Natural killer cell (primary cell): ENCODE results near the gene THOP1. TPM values are rescaled to one million over a fixed set of nuclear protein-coding genes. Genes with fewer than 3 reads are reported as not detected.
A peak's percentile ranks its signal among the peaks of the same experiment; 100 is the strongest.

ENCODE experiments used
- ATAC-seq, 3 donors: fragments of 150-1000 bp in 2 of 3; fragments of 200-7000 bp in 1 of 3; cut with Tn5 transposase; 1 replicate in 1 of 3; 2 replicates in 2 of 3; pipeline ENCODE4 v1.10.0; 2021; ENCODE audit warnings: mild to moderate bottlenecking in 2 of 3, moderate library complexity in 2 of 3
- DNase-seq, 2 donors: peaks; one replicate each; pipeline versions ENCODE4 v3.0.0 to v3.0.0-alpha.2; 2013 to 2021; ENCODE audit warnings: mixed read lengths in 1 of 2
- H3K27ac ChIP-seq: one replicate; pipeline ENCODE4 v1.5.1; 2013; ENCODE audit warnings: mild to moderate bottlenecking, low read length
- H3K27me3 ChIP-seq: one replicate; pipeline ENCODE4 v1.6.1; 2013; ENCODE audit warnings: low read length; ENCODE audit not compliant: control insufficient read depth, insufficient read depth
- H3K36me3 ChIP-seq: one replicate; pipeline ENCODE4 v1.6.1; 2013; ENCODE audit warnings: low read length; ENCODE audit not compliant: control insufficient read depth, insufficient read depth
- H3K4me1 ChIP-seq: one replicate; pipeline ENCODE4 v1.6.1; 2013; ENCODE audit warnings: low read length; ENCODE audit not compliant: control insufficient read depth, insufficient read depth
- H3K4me3 ChIP-seq: one replicate; pipeline ENCODE4 v1.5.1; 2013; ENCODE audit warnings: low read length
- H3K9me3 ChIP-seq: one replicate; pipeline ENCODE4 v1.6.1; 2013; ENCODE audit warnings: low read length; ENCODE audit not compliant: control insufficient read depth, insufficient read depth
- H3K27ac Mint-ChIP-seq, 2 donors: one replicate each; pipeline ENCODE4 v1.8.0; 2022; ENCODE audit warnings: mild to moderate bottlenecking in 2 of 2, mixed read lengths in 2 of 2, moderate library complexity in 1 of 2
- H3K27me3 Mint-ChIP-seq, 2 donors: one replicate each; pipeline ENCODE4 v1.8.0; 2022; ENCODE audit warnings: low read depth in 2 of 2, mixed read lengths in 2 of 2
- H3K36me3 Mint-ChIP-seq: one replicate; pipeline ENCODE4 v1.8.0; 2022; ENCODE audit warnings: mixed read lengths
- H3K4me1 Mint-ChIP-seq, 2 donors: one replicate each; pipeline ENCODE4 v1.8.0; 2022; ENCODE audit warnings: mixed read lengths in 2 of 2
- H3K4me3 Mint-ChIP-seq: one replicate; pipeline ENCODE4 v1.8.0; 2022; ENCODE audit warnings: mild to moderate bottlenecking, moderate library complexity, mixed read lengths
- H3K9me3 Mint-ChIP-seq, 2 donors: one replicate each; pipeline ENCODE4 v1.8.0; 2022; ENCODE audit warnings: mixed read lengths in 2 of 2
- CTCF ChIP-seq: fragments of 200-600 bp; IDR thresholded peaks from one replicate; pipeline ENCODE4 v1.8.0; 2022; ENCODE audit warnings: antibody characterized with exemption
- WGBS: methylation state at CpG from one replicate; pipeline ENCODE4 v1.1.7; 2013; ENCODE audit warnings: missing lambda C conversion rate; ENCODE audit not compliant: insufficient coverage; 5-methylcytosine and 5-hydroxymethylcytosine counted together
- intact Hi-C: fragments of 100-400 bp; cut with micrococcal nuclease; formaldehyde crosslinking; loops from one replicate; pipeline ENCODE4 v1.14.2; 2022
- total RNA-seq, 4 donors: library from RNA; stranded (reverse); fragments of 120-200 nt in 1 of 4; gene quantifications; one replicate each; pipeline versions ENCODE4 v1.2.3 to v1.2.4, GENCODE V29; 2013 to 2022

The THOP1 gene
- total RNA-seq, 3 donors from 2014 or later (not counting 1 experiment from before 2014, with no cell fraction given), result 31.6 to 44.0 (median 33.4) TPM

- no peaks in the 10 kb centered on the region for H3K9me3 ChIP-seq
- H3K4me1 ChIP-seq, result peaks cover 40% of the 10 kb centered on the region
- intact Hi-C loops, result loop anchor here (1.0 kb wide), 2 partner anchors 36 to 44 kb away; partner anchors contain the start of gene ZNF554
- no peak for TF ChIP-seq CTCF
- peak overlapping the region; percentile 56 for H3K27ac ChIP-seq
- Mint-ChIP-seq H3K4me3 (peak overlapping the region; percentile 88), H3K4me1 (peaks cover 28 to 36% of the 10 kb centered on the region in 2 donors), H3K27me3 (no peaks in the 10 kb centered on the region), H3K27ac (peak overlapping the region; percentile 92 to 93), H3K36me3 (no peaks in the 10 kb centered on the region), H3K9me3 (no peaks in the 10 kb centered on the region)
- no peak for ATAC-seq
- H3K4me3 ChIP-seq, result no peak overlapping the region
- DNase-seq, result no peak
- H3K27me3 ChIP-seq, result no peaks in the 10 kb centered on the region
- WGBS, result 94% methylated on average over 6 of the region's 7 CpGs
- H3K36me3 ChIP-seq, result peaks cover 1% of the 10 kb centered on the region
Measured at GRCh38 chr19:2783781-2784145, 1.5 kb upstream of the THOP1 start.

- H3K27ac ChIP-seq, result no peak overlapping the region
- no peak for DNase-seq
- no peak overlapping the region for H3K4me3 ChIP-seq
- Mint-ChIP-seq H3K36me3 (no peaks in the 10 kb centered on the region), H3K27me3 (no peaks in the 10 kb centered on the region), H3K9me3 (no peaks in the 10 kb centered on the region), H3K27ac (no peak overlapping the region), H3K4me1 (peaks cover 16 to 23% of the 10 kb centered on the region in 2 donors), H3K4me3 (peak overlapping the region; percentile 58)
- TF ChIP-seq CTCF, result no peak
- 91% methylated on average over 7 of the region's 8 CpGs for WGBS
- intact Hi-C loops, result no loop called here
- H3K27me3 ChIP-seq, result no peaks in the 10 kb centered on the region
- no peaks in the 10 kb centered on the region for H3K9me3 ChIP-seq
- peaks cover 4% of the 10 kb centered on the region for H3K36me3 ChIP-seq
- peaks cover 34% of the 10 kb centered on the region for H3K4me1 ChIP-seq
- ATAC-seq, result no peak
Measured at GRCh38 chr19:2787115-2787514, 1.8 kb downstream of the THOP1 start.

GRCh38 chr19:2788237-2788636 lies 2.9 kb downstream of the THOP1 start:
- Histone ChIP-seq H3K9me3 (no peaks in the 10 kb centered on the region), H3K27ac (no peak overlapping the region), H3K4me1 (peaks cover 26% of the 10 kb centered on the region), H3K27me3 (no peaks in the 10 kb centered on the region), H3K4me3 (no peak overlapping the region), H3K36me3 (peaks cover 4% of the 10 kb centered on the region)
- intact Hi-C loops, result no loop called here
- ATAC-seq (no peak), DNase-seq (no peak)
- no peak for TF ChIP-seq CTCF
- Mint-ChIP-seq H3K27ac (no peak overlapping the region), H3K4me3 (no peak overlapping the region), H3K27me3 (no peaks in the 10 kb centered on the region), H3K36me3 (no peaks in the 10 kb centered on the region), H3K9me3 (no peaks in the 10 kb centered on the region), H3K4me1 (peaks cover 12 to 17% of the 10 kb centered on the region in 2 donors)
- 99% methylated on average over 5 of the region's 5 CpGs for WGBS

GRCh38 chr19:2790194-2790556 lies 4.9 kb downstream of the THOP1 start:
- H3K27me3 Mint-ChIP-seq, result no peaks in the 10 kb centered on the region
- Histone ChIP-seq H3K27me3 (no peaks in the 10 kb centered on the region), H3K4me3 (no peak overlapping the region), H3K27ac (no peak overlapping the region), H3K36me3 (peaks cover 7% of the 10 kb centered on the region), H3K4me1 (peaks cover 8% of the 10 kb centered on the region), H3K9me3 (no peaks in the 10 kb centered on the region)
- H3K4me1 Mint-ChIP-seq, result peaks cover 6 to 7% of the 10 kb centered on the region in 2 donors
- WGBS, result 96% methylated on average over 14 of the region's 14 CpGs
- intact Hi-C loops, result no loop called here
- H3K4me3 Mint-ChIP-seq, result no peak overlapping the region
- no peaks in the 10 kb centered on the region for H3K9me3 Mint-ChIP-seq
- H3K27ac Mint-ChIP-seq, result no peak overlapping the region
- no peak for TF ChIP-seq CTCF
- no peak for DNase-seq
- H3K36me3 Mint-ChIP-seq, result no peaks in the 10 kb centered on the region
- no peak for ATAC-seq
